ENCODE measurements around the gene ORC1. TPM values are rescaled to one million over a fixed set of nuclear protein-coding genes. Genes with fewer than 3 reads are reported as not detected.

Gene ORC1
- total RNA-seq, 1 experiment from 2014 or later, result 25.6 TPM

GRCh38 chr1:52357397-52357796 lies 46.8 kb downstream of the ORC1 start:
- ChIA-PET RAD21 (ENCODE audit: low non-redundant PET in 1 of 2, low total read pairs in 2 of 2, uncharacterized antibody in 2 of 2, unreplicated experiment in 2 of 2) (no interaction called here), CTCF (no interaction called here), POLR2A (interaction anchor here (1.1 kb wide), 1 partner anchor 9 kb away, joined by 3 read pairs; the partner anchor contains the start of gene CC2D1B)
- Histone ChIP-seq H3K9ac (ENCODE audit: low read length) (no peak overlapping the region), H3K4me3 (replicated peaks in 1 of 2; ENCODE audit: low read depth in 1 of 2, low read length in 2 of 2) (no peak overlapping the region), H3K79me2 (ENCODE audit: insufficient read depth, low read length) (no peaks in the 10 kb centered on the region), H3K27me3 (ENCODE audit: insufficient read depth, low read length) (no peaks in the 10 kb centered on the region), H4K20me1 (ENCODE audit: insufficient read depth) (no peaks in the 10 kb centered on the region), H3K9me2 (ENCODE audit: insufficient read depth) (no peaks in the 10 kb centered on the region), H2AFZ (ENCODE audit: low read depth, low read length, poor library complexity, severe bottlenecking) (no peak overlapping the region), H3K4me2 (ENCODE audit: low read length) (no peak overlapping the region), H3K27ac (ENCODE audit: low read depth, low read length) (no peak overlapping the region), H3K9me3 (ENCODE audit: control insufficient read depth in 1 of 2, insufficient read depth in 1 of 2, low read depth in 1 of 2, low read length in 2 of 2) (no peaks in the 10 kb centered on the region), H3K36me3 (ENCODE audit: control insufficient read depth in 1 of 2, insufficient read depth in 2 of 2, low read length in 2 of 2) (peaks cover 54 to 58% of the 10 kb centered on the region in 2 experiments), H3K4me1 (ENCODE audit: control insufficient read depth in 1 of 2, insufficient read depth in 2 of 2, low read length in 2 of 2) (no peaks in the 10 kb centered on the region)
- BruUV-seq (replicated peaks), result no TSS peak
- ATAC-seq (no peak), DNase-seq (ENCODE audit: low read depth, low spot score) (no peak)
- TF ChIP-seq CBX3 (IDR thresholded peaks at IDR 0.05; ENCODE audit: low read depth) (no peak), EGR1 (IDR thresholded peaks at IDR 0.05; ENCODE audit: low read depth) (no peak), RAD21 (IDR thresholded peaks at IDR 0.05; ENCODE audit: low read depth) (no peak), EZH2 (IDR thresholded peaks at IDR 0.05) (no peak), REST (IDR thresholded peaks at IDR 0.05; ENCODE audit: low read depth) (no peak), POLR2AphosphoS5 (IDR thresholded peaks at IDR 0.05; ENCODE audit: low read depth, low read length) (no peak), SRF (IDR thresholded peaks at IDR 0.05; ENCODE audit: low read depth) (no peak), CEBPB (IDR thresholded peaks at IDR 0.05; ENCODE audit: low read depth) (no peak), SIN3A (IDR thresholded peaks at IDR 0.05; ENCODE audit: low read depth) (no peak), JUND (IDR thresholded peaks at IDR 0.05) (no peak), TCF7L2 (IDR thresholded peaks at IDR 0.05; ENCODE audit: borderline replicate concordance, extremely low read depth, insufficient read depth, insufficient read length) (no peak), EZH2phosphoT487 (IDR thresholded peaks at IDR 0.05; ENCODE audit: borderline replicate concordance) (no peak), POLR2A (IDR thresholded peaks at IDR 0.05; ENCODE audit: borderline replicate concordance, extremely low read depth, insufficient read depth, insufficient read length) (no peak), ZBTB33 (IDR thresholded peaks at IDR 0.05; ENCODE audit: extremely low read depth, insufficient replicate concordance, low read length) (no peak), ZFX (IDR thresholded peaks at IDR 0.05) (no peak)
- intact Hi-C loops (cut with micrococcal nuclease), result no loop called here

Data from HCT116 (cell line).